GM18499 (cell line): Measurements from ENCODE around the gene TMEM174.

ENCODE experiments used
- ATAC-seq: cut with Tn5 transposase; IDR thresholded peaks from one replicate; pipeline ENCODE4 v1.9.1; 2021; ENCODE audit warnings: moderate number of reproducible peaks; ENCODE audit not compliant: insufficient read depth, unreplicated experiment

TMEM174 gene

GRCh38 chr5:73152411-73153388 is 20.3 kb upstream of the TMEM174 start:
- ATAC-seq, result no peak

DNA sequence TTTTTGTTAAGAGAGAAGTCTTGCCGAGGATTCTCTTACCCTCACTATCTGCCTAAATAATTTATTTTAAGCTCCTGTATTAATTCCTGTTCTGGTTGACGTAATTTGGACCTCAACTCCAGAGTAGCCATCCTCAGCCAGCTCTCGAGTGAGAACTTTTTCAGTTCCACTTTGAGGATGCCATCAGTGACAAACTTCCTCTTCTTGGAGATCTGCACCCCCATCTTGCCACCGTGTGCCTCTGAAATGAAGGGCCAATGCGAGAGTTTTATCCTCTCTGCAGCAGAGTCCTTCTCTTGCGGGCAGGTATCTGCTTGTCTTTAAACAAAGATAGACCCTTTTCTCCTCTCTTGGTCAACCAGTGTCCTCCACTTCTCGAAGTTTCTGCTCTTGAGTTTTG is 19.5 kb upstream of the TMEM174 start:
- ATAC-seq, result no peak

DNA sequence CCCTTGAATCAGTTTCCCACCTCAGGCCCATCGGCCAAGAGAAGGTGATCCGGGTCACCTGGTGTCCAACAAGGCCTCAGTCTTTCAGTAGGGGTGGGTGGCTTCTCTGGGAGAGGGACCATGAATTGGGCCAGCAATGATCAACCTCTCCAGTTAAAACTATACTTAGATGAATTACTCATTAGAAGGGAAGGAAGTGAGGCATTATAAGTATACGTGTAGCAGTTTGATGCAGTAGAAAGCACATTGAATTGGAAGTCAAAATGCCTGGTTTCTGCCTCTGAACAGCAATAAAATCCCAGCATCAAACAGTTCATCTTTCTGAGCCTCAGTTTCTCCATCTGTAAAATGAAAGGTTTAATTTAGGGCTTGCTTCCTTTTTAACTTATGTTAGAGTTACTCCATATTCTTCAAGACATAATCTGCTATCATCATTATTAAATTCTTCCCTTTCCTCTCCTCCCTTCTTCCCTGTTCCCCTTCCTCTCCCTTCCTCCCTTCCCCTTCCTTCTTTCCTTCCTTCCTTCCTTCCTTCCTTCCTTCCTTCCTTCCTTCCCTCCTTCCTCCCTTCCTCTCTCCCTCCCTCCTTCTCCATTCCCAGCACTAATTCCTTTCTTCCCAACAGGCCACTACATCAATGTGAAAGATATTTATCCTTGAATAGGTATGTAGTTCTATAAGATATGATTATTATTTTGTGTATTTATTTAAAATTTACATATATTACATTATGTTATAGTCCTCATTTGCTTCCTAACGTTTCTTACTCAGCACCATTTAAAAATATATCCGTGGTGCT is 18.6 kb upstream of the TMEM174 start:
- ATAC-seq, result no peak

DNA sequence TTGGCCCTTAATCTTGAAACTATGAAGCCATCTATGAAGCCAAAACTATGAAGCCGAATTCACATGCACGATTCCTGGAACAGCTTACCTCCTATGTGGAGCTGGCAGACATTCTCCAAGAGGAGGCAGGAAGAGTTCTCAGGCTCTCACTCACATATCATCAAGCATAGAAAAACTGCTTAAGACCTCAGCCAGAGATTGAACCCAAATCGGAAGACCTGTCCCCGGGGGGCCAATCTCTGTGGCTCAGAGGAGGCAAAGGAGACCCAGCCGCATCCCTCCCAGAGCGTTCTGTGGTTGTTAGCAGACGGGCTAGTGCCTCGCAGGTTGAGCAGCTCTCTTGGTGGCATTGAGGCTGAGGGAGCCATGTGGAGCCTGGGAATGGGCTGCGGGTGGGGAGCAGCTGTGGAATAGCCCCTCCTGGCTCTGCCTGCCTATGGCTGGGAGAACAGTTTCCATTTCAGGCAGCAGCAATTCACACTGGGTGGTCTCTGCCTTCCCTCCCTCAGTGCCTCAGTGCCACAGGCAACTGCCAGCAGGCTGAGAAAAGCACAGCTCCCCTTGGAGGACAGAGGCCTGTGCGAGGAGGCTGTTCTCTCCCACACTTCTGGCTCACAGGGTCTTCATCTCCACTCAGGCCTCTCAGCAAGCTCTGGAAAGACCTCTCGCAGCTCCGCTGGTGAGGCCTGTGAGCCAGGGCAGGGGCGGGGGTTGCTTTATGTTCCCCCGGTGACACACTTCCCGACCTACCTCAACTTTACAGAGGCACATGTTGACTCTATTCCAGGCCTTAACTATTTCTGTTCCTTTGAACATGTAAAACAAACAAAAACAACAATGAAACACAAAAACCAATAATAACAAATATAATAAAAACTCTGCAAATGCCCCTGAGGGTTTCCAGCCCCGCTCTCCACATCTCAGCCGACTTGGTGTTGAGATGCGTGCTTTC is 17.4 kb upstream of the TMEM174 start:
- ATAC-seq, result no peak

DNA sequence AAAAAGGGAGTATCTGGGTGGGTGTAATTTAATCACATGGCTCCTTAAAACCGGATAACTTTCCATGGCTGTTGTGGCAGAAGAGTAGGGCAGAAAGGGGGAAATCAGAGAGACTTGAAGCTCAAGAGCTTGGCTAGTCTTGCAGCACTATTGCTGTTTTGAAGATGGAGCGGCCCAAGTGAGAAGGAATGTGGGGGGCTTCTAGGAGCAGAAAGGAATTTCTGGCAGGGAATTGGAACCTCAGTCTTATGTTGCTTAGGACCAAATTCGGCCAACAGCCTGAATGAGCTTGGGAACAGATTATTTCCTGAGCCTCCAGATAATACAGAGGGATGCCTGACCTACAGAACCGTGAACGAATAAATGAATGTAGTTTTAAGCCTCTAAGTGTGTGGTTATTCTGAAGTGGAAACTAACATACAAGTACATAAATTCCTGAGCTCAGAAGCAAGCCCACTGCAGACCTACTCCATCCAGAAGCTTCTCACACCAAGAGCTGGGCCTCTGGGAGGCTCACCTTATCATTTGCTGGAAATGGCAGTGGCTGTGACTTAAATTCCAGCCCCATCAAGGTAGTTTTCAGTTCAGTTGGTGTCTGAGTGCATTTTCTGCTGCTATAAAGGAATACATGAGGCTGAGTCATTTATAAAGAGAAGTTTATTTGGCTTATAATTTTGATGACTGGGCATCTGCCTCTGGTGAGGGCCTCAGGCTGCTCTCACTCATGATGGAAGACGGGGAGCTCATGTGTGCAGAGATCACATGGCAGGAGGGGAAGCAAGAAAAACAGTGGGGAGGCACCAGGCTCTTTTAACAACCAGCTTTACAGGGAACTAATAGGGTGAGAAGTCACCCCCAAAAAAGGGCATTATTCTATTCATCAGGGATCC is 15.3 kb upstream of the TMEM174 start:
- no peak for ATAC-seq

DNA sequence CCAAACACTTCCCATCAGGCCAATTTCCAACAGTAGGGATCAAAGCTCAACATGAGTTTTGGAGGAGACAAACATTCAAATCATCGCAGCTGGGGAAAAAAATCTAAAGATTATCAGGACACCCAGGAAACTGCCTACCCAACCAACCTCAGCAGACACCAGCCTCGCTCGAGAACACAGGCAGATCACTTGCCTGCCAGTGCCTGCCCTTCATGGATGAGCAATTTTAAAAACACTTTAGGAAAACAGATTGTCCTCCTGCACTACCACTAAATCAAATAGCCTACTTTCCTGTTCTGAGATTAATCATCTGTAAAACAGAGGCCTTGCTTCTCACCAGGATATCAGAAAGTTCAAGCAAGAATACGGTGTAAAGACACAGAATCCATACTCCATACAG is 14.7 kb upstream of the TMEM174 start:
- no peak for ATAC-seq

DNA sequence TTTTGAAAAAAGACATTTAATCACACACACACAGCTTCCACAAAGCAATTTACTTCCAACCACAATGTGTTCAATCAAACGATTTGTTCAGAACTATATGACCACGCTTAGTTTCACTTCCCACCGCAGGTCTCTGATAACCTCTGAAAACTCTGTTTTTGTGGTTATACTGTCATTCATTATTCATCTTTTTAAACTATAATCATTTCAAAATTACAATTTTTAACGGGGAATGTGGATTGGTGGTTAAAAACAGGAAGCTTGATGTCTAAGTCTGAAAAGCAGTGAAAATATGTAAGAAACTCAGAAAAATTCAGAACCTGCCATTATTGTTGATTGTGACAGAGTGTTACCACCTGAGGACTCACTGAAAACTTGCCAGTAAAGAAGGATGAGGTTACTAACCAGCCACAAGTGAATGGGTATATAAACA is 12.7 kb upstream of the TMEM174 start:
- peak; percentile 76 for ATAC-seq

- no peak for ATAC-seq
Observed at GRCh38 chr5:73170522-73170921, 2.5 kb upstream of the TMEM174 start.

GRCh38 chr5:73171495-73171894 is 1.5 kb upstream of the TMEM174 start:
- no peak for ATAC-seq

- ATAC-seq, result no peak
Observed at GRCh38 chr5:73174100-73174815, 1.3 kb downstream of the TMEM174 start.

GRCh38 chr5:73176250-73176649 is 3.3 kb downstream of the TMEM174 start:
- ATAC-seq, result no peak

DNA sequence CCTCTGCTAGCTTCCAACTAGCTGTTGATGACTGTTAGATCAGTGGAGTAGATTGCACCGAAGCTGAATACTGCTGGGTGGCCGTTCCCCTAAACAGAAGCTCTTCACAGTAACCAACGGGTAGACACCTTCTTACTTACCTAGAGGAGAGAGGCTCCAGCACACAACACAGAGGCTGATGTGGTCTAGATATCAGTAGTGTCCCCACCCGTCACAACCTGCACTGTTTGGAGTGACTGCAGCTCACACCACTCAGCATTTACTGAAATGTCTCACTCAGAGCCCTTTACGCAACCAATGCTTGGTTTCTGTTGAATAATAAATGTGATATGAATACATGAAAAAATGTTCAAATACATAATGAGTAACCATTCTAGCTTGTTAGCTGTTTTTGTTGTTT is 5.3 kb downstream of the TMEM174 start:
- no peak for ATAC-seq

- ATAC-seq, result no peak
Observed at GRCh38 chr5:73179730-73180129, 6.7 kb downstream of the TMEM174 start.

GRCh38 chr5:73180566-73180965 is 7.6 kb downstream of the TMEM174 start:
- ATAC-seq, result no peak

DNA sequence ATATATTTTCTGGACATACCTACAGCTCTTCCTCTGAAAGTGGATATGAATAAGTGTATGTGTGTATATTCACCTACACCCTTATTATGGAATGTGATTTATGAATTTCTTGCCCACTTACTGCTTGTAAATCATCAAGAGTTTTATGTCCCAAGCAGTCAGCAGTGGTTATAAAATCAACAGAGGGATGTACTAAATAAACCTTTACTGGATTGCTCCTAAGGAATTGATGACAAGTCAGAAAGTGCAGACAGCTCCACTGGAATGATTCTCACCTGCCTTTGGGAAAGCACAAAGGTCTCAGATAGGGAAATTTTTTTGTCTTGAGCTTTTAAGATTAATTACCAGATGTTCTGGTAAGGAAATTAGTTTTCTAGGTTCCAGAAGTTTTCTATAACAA is 9.3 kb downstream of the TMEM174 start:
- no peak for ATAC-seq

DNA sequence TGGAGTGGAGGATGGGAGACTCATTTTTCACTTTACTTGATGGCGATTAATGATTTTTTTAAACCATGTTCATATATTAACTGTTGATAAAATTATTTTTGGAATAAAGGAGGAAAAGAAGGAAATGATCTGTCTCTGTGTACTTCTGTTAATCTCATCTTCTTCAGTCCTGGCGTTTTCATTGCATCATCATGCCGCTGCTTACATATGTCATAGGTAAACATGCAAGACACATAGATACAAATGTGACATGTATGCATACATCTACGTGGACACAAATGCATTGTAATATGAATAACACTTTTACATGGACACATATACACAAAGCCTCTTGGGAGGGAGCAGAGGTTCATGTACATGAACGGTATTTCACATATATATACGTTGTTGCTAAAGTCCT is 10.0 kb downstream of the TMEM174 start:
- ATAC-seq, result no peak

GRCh38 chr5:73183481-73183891 is 10.5 kb downstream of the TMEM174 start:
- ATAC-seq, result no peak

DNA sequence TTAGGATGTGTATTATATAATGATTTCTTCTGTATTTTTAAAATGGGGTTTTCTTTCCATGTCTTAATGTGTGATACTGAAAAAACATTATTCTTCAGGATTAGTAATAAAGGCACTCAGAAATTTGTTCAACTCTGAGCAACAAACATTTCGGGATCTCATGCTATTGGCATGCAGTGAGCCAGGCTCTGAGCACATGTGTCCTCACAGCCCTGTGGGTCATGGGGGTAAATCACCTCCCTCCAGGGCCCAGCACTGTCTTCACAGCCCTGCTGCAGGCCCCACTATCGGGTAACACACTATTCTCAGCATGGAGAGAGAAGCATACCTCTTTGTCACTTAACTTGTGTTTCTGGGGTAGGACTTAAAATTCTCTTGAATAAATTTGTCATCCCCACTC is 14.0 kb downstream of the TMEM174 start:
- ATAC-seq, result no peak
